HG03039 (cell line): ENCODE data around the gene TAGLN.
"Not testable (repeated sequence)": the region's sequence is repeated elsewhere in the genome, so short reads cannot be mapped to it uniquely, and the experiment has no call there.

Experiments
- ATAC-seq: cut with Tn5 transposase; IDR thresholded peaks from one replicate; pipeline ENCODE4 v1.9.1; 2021; ENCODE audit warnings: mild to moderate bottlenecking, moderate library complexity; ENCODE audit not compliant: unreplicated experiment

TAGLN gene

DNA sequence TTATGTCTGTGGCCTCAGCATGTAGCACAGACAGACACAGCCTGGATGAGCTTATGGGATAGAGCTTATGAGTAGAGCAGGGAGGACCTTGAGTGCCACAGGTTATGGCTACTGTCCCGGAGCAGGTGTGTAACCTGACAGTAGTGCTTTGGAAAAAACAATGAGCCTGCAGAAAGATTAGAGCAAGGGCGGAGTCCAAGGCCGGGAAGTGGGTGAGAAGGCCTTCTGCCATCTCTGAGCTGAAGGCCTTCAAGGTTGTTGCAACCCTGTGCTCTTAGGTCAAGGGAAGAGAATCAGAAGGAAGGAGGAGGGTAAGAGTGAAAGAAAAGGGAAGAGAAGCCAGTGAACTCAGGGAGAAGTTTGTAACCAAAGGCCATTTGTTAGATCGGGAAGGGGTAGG lies 3.9 kb upstream of the TAGLN start:
- no peak for ATAC-seq

DNA sequence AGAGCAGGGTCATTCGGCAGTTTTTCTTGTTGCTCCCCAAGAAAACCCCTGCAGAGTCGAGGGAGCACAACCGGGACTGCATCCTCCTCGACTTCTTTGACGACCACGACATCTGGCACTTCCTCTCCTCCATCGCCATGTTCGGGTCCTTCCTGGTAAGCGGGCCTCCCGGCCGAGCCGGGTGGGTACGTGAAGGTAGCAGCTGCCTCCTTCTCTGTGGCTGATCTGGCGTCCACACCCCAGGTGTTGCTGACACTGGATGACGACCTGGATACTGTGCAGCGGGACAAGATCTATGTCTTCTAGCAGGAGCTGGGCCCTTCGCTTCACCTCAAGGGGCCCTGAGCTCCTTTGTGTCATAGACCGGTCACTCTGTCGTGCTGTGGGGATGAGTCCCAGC lies 3.4 kb upstream of the TAGLN start:
- no peak for ATAC-seq

DNA sequence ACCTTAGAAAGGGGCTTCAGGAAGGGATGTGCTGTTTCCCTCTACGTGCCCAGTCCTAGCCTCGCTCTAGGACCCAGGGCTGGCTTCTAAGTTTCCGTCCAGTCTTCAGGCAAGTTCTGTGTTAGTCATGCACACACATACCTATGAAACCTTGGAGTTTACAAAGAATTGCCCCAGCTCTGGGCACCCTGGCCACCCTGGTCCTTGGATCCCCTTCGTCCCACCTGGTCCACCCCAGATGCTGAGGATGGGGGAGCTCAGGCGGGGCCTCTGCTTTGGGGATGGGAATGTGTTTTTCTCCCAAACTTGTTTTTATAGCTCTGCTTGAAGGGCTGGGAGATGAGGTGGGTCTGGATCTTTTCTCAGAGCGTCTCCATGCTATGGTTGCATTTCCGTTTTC lies 2.2 kb upstream of the TAGLN start:
- no peak for ATAC-seq

DNA sequence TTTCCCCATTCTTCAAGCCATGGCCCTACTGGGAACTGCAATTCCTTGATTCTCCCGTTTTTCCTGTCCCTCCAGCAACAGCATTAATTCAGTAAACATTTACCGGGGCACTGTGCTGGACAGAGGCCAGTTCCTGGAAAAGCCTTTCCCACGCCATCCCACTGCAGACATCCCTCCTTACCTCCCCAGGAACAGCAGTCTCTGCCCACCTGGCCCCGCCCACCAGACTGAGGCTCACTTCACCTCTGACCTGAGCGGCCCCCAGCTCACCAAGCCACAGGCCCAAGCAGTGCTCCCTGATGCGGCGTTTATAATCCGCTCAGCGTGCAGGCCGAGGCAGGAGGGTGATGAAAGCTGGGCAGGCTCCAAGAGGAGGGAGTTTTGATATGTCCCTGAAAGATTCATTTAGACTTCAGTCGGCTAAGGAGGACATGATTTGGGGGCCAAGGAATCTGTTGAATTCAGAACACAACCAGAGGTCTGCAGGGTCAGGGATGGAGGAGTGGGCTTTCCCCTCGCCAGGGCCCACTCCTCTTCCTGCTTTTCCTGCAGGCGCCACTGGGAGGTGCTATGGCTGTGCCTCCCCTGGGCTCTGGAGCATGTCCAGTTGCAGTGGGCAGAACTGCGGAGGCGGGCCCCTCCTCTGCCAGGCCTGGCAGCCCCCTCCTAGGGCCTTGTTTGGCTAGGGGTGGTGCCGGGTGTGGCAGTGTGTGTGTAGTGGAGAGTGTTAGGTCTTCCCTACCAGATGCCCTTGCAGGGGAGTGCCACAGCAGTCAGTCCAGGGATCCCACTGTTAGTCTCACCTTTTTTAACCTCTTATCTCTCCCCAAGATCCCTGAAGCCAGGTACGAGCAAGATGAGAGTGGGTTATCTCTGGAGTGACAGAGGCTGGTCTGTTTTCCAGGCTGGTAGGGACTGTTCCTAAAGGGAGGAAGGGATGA lies 1.4 kb upstream of the TAGLN start:
- ATAC-seq: no peak

DNA sequence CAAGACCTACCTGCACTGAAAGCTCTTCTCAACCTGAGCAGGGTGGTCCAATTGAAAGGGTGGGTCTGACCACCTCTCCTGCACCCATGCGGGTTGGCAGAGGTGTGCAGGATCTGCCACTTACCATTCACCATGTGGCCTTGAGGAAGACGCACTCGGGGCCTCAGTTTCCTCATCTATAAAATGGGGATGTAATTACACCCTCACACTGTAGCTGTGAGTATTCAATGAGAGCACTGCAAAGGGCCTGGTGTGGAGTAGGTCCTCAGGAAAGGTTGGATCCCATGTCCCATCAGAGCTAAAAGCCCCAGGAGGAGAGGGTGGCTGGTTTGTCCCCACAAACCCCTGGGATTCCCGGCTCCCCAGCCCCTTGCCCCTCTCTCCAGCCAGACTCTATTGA lies 557 bp upstream of the TAGLN start:
- no peak for ATAC-seq

DNA sequence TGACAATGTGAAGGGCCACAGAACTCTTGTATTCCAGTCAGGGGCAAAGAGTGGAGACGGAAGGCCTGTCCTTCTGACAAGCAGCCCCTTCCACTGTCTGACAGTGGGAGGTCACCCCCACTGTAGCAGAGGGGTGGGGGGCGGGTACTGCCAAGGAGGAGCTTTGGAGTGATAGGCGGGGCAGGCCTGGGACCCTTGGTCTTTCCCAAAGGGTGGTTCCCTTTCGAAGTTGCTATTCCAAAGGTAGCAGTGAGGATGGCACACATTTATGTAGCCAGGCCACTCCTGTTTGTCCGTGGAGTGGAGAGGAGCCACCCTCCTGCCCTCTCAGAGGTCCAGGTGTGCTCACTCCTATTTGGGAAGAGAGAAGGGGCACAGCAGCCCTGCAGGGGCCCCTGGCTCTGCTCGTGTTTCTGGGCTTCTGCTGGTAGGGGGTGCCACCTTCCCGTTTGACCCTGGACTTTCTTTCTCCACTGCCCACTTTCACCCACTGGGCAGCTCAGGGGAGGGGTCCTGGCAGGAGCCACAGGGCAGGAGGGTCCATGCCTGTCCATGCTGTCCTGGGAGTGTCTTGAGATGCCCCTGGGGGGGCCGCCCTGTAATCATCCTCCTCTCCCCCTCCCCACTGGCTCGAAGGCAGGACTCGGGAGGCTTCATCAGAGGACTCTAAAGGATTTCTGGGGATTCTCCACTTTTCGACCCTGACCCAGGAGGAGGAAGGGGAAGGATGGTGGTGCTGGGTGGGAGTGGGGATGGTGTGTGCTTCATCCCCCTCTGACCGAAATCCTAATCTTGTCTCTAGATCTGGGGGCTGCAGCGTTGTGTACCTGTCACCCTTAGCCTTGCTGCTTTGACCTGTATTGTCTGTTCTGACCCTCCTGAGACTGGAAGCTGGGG lies 994 bp downstream of the TAGLN start:
- ATAC-seq: no peak

DNA sequence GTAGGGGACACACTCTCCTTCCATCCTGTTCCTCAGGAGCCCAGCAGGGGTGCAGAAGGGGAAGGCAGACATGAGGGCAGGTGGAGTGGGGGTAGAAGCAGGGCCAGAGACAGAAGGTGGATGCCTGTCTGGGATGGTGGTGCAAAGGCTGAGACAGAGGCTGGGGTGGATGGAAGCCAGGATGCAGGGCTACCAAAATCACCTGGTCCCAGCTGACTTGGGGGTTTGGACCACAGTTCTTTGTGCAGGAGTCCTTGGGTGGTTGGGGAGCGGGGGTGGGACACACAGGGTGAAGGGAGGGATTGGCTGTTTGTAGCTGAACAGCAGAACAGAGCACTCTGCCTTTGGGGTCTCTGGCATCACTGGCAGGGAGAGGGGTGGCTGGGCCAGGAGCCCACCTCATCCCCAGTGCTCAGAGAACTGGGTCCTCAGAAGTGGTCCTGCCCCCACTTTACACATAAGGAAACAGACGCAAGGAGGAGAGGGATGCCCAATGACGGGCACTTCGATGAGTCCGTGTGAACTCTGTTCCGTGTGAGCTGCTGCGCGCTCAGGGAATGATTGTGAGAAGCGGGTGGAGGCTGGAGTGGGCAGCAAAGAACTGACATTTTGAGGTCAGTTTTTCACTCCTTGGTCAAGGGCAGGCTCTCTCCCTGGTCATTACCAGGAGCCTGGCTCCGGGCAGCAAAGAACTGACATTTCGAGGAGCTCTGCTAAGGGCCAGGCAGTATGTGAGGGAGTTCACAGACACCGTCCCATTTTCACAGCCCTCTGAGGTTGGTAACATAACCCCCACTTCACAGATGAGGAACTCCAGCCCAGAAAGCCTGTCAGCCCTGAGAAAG lies 1.9 kb downstream of the TAGLN start:
- no peak for ATAC-seq

DNA sequence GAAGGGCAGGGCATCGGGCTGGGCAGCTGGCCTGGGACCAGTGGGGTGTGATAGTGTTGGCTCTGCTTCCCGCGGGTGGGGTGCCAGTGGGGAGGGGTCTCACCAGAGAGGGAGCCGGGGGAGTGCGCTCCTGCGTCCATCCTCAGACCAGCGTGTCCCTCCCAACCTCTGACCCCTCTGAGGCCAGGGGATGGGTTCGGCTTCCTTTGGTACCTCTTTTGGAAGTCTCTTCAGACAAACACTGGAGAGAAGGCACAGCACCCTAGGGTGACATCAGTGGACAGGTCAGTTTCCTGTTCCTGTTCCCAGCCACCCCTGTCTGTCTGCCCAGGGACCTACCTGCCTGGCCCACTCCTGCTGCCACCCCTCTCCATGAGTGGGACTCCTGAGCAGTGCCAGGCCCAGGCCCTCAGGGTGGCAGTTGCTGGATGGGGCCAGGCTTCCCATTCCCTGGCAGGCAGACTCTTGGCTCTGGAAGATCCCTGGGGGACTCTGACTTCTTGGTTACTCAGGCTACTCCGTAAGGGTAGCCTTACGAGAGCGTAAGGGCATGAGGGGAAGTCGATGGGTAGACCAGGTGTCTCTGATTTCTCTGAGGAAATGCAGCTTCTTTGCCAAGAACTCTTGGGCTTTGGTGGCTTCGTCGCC lies 2.6 kb downstream of the TAGLN start:
- no peak for ATAC-seq

DNA sequence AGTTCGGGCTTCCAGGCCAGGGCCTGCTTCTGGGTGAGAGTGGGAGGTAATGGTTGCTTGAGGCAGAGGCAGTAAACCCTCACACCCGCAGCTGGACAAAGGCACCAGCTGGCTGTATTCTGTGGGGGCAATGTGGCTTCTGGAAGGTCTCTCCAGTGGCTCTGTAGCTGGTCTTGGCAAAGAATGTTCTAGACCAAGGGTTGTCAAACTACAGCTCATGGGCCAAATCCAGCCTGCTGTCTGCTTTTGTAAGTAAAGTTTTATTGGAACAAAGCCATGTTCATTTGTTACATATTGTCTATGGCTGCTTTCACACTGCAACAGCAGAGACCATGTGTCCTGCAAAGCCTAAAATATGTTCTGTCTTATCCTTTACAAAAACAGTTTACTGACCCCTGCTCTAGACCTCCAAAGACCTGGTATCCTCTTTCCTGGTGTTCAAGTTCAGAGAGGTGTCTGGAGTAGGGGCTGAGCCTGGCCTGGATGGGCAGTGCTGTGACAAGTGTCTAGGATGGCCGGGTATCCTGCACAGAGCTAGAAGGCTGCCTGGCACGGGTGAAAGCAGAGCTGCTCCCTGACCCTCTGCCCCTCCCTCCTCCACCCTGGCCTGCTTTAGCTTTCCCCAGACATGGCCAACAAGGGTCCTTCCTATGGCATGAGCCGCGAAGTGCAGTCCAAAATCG lies 3.4 kb downstream of the TAGLN start:
- no peak for ATAC-seq

DNA sequence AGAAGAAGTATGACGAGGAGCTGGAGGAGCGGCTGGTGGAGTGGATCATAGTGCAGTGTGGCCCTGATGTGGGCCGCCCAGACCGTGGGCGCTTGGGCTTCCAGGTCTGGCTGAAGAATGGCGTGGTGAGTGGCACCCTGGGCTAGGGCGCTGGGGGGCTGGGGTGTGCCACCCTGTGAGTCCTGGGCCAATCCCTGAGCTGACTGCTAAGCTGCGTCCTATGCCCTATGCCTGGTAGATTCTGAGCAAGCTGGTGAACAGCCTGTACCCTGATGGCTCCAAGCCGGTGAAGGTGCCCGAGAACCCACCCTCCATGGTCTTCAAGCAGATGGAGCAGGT lies 3.9 kb downstream of the TAGLN start:
- ATAC-seq: no peak

DNA sequence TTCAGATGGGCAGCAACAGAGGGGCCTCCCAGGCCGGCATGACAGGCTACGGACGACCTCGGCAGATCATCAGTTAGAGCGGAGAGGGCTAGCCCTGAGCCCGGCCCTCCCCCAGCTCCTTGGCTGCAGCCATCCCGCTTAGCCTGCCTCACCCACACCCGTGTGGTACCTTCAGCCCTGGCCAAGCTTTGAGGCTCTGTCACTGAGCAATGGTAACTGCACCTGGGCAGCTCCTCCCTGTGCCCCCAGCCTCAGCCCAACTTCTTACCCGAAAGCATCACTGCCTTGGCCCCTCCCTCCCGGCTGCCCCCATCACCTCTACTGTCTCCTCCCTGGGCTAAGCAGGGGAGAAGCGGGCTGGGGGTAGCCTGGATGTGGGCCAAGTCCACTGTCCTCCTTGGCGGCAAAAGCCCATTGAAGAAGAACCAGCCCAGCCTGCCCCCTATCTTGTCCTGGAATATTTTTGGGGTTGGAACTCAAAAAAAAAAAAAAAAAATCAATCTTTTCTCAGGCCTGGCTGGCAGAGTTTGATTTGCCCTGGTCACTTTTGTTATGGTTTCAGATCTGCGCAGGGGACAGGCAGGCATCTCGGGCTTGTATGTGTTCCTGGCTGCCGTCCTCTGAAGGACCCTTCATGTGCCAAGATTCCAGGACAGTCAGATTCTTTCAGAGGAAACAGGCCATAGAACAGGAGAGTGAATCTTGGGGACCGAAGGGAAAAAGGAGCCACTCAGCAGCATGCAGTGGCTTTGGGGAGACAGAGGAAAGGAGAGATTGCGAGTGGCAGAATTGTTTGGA lies 5.3 kb downstream of the TAGLN start:
- ATAC-seq: no peak

DNA sequence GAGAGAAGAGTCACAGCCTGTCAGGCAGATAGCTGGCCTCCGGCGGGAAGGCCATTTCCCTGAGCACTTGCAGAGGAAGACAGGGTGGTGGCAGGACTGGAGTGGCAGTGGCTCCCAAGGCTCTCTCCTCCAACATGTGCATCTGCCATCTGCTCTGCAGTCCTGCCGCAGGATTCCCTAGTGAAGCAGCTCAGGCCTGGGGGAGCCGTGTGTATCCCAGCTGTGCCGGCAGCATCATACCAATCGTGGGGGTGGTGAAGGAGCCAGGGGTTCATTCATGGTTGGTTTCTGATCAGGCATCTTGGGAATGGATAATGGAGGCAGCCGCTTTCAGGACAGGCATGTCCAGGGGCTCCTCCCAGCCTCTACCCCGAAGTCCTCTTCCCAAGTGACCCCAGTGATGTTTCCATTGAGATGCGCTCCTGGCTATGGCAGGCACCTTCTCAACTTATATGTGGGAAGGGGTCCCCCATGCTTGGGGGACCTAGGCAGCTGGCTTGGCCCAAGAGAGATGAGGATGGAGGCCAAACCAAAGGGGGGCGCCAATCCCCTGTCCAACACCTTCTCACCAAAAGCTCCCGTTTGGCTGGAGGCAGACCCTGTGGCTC lies 6.1 kb downstream of the TAGLN start:
- no peak for ATAC-seq

DNA sequence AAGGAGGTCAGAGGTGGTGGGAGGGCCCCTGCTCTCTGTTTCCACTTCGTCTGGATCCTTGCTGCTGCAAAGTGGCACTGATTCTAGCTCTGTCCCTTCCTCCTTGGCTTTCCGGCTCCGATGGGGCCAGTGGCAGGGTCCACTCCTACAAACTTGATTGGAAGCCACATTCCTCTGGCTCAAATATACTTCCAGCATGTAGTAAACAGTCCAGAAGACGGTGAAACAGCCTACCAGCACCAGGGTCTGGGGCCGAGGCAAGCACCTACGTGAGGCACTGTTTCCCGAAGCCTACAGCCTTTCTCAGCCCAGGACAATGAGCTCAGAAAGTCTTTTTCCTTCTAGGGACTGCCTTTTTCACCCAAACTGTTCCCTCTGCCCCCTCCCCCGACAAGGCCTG lies 6.9 kb downstream of the TAGLN start:
- ATAC-seq: not testable (repeated sequence)

DNA sequence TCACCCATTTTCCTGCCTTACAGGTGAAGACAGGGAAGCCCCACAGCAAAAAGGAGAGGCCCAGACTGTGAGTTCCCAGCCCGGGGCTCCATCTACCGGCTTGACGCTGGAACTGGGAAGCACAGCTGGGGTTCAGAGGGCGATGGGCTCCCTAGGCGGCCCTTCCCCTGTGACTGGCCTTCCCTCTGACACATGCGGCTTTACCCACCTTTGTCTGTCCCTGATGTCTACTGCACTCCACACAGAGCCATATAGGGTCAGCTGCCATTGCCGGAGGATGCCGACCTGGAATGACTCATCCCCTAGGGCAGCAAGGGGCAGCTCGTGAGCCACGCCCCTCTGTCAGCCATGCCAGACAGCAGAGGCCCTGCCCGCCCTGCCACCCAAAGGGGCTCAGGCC lies 7.7 kb downstream of the TAGLN start:
- ATAC-seq: not testable (repeated sequence)

DNA sequence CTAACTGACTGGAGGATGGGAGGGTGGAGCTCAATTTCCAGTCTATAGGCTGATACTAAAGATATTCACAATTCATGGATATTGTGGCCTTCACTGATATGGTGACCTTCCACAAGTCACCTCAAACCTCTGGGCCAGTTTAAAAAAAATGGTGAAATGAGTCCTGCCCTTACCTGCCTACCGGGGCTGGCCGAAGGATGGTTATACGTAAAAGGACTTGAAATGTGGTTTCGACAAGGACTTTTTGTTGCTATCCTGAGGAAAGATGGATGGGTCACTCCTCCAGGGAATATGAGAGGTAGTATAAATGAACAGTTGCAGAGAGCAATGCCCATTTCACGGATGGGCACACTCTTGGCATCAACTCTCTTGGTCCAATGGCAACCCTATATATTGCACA lies 8.3 kb downstream of the TAGLN start:
- ATAC-seq: not testable (repeated sequence)

DNA sequence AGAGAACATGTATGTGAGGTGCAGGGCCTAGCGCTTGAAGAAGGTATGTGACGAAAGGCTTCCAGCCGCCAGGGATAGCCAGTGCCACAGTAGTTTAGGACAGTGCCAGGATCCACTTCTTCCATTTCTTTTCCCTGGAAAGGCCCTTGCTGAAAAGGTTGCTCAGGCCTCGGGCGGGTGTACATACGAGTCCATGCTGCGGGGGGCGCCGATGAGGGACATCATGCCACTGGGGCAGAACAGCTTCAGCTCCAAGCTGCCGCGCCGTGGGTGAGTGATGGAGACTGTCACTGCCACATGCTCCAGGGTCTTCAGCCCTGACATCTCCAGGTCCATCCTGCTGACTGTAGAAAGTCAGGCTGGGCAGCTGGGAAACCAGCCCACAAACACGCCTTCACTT lies 9.5 kb downstream of the TAGLN start:
- not testable (repeated sequence) for ATAC-seq

DNA sequence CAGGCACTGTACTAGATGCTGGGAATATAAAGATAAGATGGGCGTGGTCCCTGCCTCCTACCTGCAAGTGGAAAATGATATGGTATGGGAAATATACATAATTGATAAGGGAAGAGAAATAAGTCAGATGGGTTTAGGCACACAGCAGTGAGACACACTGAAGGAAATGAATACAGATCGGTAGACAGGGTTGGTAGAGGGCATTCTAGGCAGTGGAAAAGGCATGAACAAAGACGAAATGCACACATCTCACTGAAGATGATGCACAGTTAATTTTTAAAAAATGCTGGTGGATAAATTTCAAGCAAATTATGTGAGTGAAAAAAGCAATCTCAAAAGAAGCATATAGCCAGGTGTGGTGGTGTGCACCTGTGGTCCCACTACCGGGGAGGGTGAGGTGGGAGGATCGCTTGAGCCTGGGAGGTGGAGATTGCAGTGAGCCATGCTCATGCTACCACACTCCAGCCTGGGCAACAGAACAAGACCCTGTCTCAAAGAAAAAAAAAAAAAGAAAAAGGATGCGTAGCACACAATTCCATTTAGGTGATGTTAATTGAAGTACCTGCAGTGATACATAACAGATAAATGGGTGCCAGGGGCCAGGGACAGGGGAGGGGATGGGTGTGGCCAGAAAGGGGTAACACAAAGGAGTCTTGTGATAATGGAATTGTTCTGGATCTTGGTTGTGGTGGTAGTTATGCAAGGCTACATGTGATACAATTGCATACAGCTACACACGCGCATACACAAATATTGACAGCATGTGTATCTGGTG lies 10.4 kb downstream of the TAGLN start:
- ATAC-seq: not testable (repeated sequence)

DNA sequence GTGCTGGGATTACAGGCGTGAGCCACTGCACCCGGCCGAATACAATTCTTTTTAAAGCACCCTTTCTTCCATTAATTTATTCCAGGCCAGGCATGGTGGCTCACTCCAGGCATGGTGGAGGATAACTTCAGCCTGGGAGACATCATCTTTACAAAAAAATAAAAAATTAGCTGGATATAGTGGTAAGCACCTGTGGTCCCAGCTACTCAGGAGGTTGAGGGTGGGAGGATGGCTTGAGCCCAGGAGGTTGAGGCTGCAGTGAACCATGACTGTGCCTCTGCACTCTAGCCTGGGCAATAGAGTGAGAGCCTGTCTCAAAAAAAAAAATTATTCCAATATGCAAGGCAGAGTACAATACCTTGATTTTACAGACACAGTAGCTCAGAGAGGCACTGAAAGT lies 11.4 kb downstream of the TAGLN start:
- no peak for ATAC-seq
